ENCODE data around the gene JARID2. TPM values are rescaled to one million over a fixed set of nuclear protein-coding genes. Genes with fewer than 3 reads are reported as not detected.

Gene JARID2
- total and polyA plus RNA-seq, 10 of the 15 experiments (the other 5 are each of a cell fraction or from before 2014, with no cell fraction given): 4.2 to 21.6 (median 11.7) TPM

- FAIRE-seq: no peak
- RAD21 ChIA-PET (ENCODE audit: unreplicated experiment): interaction anchor here (0.9 to 2.1 kb wide), 7 partner anchors 9 to 1047 kb away, joined by 3 to 7 read pairs (median 4); no protein-coding TSS in a partner anchor
- POLR2A ChIA-PET: interaction anchor here (0.6 to 1.5 kb wide), 8 partner anchors 19 to 63 kb away, joined by 3 to 4 read pairs (median 3); no protein-coding TSS in a partner anchor
These were observed 14.4 kb downstream of the JARID2 start for GRCh38 chr6:15260099-15260821.

More at GRCh38 chr6:15260099-15260821, 14.4 kb downstream of the JARID2 start:
- peaks cover 3% of the 10 kb centered on the region; the same call in 1 of the 2 replicates for H4K20me1 ChIP-seq (ENCODE audit: control insufficient read depth, insufficient read depth)
- WGBS (ENCODE audit: insufficient coverage, insufficient replicate concordance, low lambda C conversion rate, missing lambda C conversion rate): 75% methylated on average over 4 of the region's 4 CpGs
- intact Hi-C loops (cut with micrococcal nuclease; ENCODE audit: unreplicated experiment) (no loop called here), in situ Hi-C loops (cut with MboI) (no loop called here)
- CTCF ChIA-PET: interaction anchor here (0.6 to 1.9 kb wide), 2 partner anchors 17 to 66 kb away, joined by 3 to 10 read pairs; no protein-coding TSS in a partner anchor
- TF ChIP-seq FOS (IDR thresholded peaks at IDR 0.05; ENCODE audit: borderline replicate concordance, extremely low read depth, insufficient read length): no peak
- no peak for TF ChIP-seq CTCF (IDR thresholded peaks at IDR 0.05 in 2 of 3, conservative IDR thresholded peaks at IDR 0.05 in 1 of 3; ENCODE audit: control insufficient read depth in 2 of 3, extremely low read depth in 1 of 3, insufficient read depth in 1 of 3, low read depth in 3 of 3, low read length in 3 of 3)
- TF ChIP-seq PAX8 (IDR thresholded peaks at IDR 0.05): no peak
- no peak for TF ChIP-seq SREBF2 (IDR thresholded peaks at IDR 0.05; ENCODE audit: low read length)
- no peak for TF ChIP-seq E4F1 (IDR thresholded peaks at IDR 0.05; ENCODE audit: borderline replicate concordance, partially characterized antibody)
- TF ChIP-seq EZH2 (IDR thresholded peaks at IDR 0.05; ENCODE audit: borderline replicate concordance, control insufficient read depth, low read depth, low read length): no peak
- TF ChIP-seq HDGF (IDR thresholded peaks at IDR 0.05): no peak
- no peak for TF ChIP-seq FOXK2 (IDR thresholded peaks at IDR 0.05)
- TF ChIP-seq RAD51 (IDR thresholded peaks at IDR 0.05): no peak
- TF ChIP-seq SP1 (IDR thresholded peaks at IDR 0.05; ENCODE audit: low read depth, low read length): no peak
- peaks cover 96% of the 10 kb centered on the region for H3K79me2 ChIP-seq (ENCODE audit: control insufficient read depth, insufficient read depth, low read length)
- H3K4me2 ChIP-seq (ENCODE audit: control insufficient read depth, insufficient read depth): no peak overlapping the region
- H3K36me3 ChIP-seq (ENCODE audit: control insufficient read depth in 2 of 2, insufficient read depth in 2 of 2, low read length in 1 of 2): 0 out of 4 replicates have a peak, but pooled peaks cover 0 to 2% of the 10 kb centered on the region in 2 experiments
- BruUV-seq (replicated peaks): no TSS peak
- H3K9ac ChIP-seq (ENCODE audit: control insufficient read depth, insufficient read depth, low read length): no peak overlapping the region; the same call in 1 of the 2 replicates
- SMC1A ChIA-PET (ENCODE audit: uncharacterized antibody, unreplicated experiment): interaction anchor here (0.6 to 2.3 kb wide), 17 partner anchors 8 to 175 kb away, joined by 3 to 10 read pairs (median 4); no protein-coding TSS in a partner anchor
- peaks cover 68% of the 10 kb centered on the region for H3K4me1 ChIP-seq (ENCODE audit: control insufficient read depth, insufficient read depth, low read length)
- no peak overlapping the region for H3K27ac ChIP-seq (ENCODE audit: control insufficient read depth, insufficient read depth)
- no peak overlapping the region for H2AFZ ChIP-seq (ENCODE audit: control insufficient read depth, low read depth, low read length)
- no peaks in the 10 kb centered on the region for H3K27me3 ChIP-seq (replicated peaks in 1 of 2; ENCODE audit: control insufficient read depth in 2 of 2, insufficient read depth in 2 of 2, low read length in 1 of 2)
- no peak for DNase-seq (ENCODE audit: low read depth, low spot score)
- no peak overlapping the region for H3K4me3 ChIP-seq
- ATAC-seq: no peak
- H3K9me3 ChIP-seq (replicated peaks; ENCODE audit: control insufficient read depth, insufficient read depth, low read length): no peaks in the 10 kb centered on the region
